ENCODE data around the gene BAZ1B.
"Not testable (repeated sequence)": the region's sequence is repeated elsewhere in the genome, so short reads cannot be mapped to it uniquely, and the experiment has no call there.

The BAZ1B gene

DNA sequence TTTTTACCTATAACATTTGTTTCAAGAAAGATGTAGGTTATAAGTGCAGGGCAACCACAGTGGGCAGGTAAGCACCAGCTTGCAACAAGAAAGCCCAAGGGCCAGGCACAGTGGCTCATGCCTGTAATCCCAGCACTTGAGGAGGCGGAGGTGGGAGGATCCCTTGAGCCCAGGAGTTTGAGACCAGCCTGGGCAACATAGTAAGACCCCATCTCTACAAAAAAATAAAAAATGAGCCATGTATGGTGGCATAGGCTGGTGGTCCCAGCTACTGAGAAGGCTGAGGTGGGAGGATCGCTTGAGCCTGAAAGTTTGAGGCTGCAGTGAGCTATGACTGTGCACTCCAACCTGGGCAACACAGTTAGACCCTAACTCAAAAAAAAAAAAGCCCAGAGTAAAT lies 22.6 kb upstream of the BAZ1B start:
- DNase-seq = no peak

GRCh38 chr7:73541722-73542121 lies 19.6 kb upstream of the BAZ1B start:
- no peak for DNase-seq

GRCh38 chr7:73539709-73540108 lies 17.6 kb upstream of the BAZ1B start:
- no peak for DNase-seq

DNA sequence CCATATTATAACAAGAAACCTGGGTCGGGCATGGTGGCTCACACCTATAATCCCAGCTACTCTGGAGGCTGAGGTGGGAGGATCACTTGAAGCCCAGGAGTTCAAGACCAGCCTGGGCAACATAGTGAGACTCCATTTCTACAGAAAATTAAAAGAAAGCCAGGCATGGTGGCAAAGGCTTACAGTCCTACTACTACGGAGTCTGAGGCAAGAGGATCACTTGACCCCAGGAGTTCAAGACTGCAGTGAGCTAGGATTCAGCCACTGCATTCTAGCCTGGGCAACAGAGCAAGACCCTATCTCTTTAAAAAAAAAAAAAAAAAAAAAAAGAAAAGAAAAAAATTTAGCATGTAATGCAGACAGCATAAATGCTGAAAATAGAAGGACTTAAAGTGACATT lies 16.4 kb upstream of the BAZ1B start:
- not testable (repeated sequence) for DNase-seq

DNA sequence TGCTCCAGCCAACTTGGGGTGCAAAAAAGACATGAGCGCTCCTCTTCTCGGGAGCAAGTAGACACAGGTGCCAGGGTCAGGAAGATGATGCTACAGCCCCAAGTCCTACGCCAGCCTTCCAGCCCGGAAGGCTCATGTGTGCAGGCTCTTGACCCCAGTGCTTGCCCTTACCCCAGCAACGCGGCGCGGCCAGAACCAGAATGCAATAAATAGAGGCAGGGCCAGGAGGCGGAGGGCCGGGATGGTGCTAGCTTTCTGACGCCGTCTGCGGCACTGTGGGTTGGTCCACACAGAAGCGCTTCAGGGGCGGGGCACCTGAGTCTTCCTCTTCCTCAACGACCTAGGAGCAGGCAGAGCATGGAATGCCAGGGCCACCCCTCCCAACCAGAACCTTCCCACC lies 15.0 kb upstream of the BAZ1B start:
- no peak for DNase-seq

DNA sequence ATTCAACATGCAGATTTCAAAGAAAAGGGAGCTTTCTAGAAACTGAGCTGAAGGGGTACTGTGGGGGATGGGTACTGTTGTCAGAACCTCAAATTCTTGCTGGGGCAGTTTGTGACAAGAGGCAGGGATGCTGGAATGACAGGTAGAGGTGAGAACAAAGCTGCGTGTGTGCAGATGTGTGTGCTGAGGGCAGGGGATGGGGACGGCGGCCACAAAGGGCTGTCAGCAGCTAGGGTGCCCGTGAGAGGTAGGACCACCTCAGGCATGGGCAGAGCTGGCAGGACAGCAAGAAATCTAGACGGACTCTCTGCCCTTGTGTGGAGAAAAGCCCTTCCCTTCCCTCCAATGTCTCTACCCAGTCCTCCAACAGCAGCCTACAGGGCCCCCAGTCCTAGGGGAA lies 14.4 kb upstream of the BAZ1B start:
- no peak for DNase-seq

DNA sequence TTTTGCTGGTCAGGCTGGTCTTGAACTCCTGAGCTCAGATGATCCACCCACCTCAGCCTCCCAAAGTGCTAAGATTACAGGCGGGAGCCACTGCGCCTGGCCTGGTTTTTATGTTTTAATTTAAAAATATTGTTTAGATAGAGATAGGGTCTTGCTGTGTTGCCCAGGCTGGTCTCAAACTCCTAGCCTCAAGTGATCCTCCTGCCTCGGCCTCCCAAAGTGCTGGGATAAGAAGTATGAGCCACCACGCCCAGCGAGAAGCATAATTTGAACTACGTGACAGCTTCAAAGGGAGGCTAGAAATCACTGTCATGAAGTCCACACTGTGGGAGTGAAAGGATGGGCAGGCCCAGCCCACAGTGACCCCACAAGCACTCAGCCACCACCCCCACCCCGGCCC lies 13.8 kb upstream of the BAZ1B start:
- DNase-seq = not testable (repeated sequence)

GRCh38 chr7:73533742-73534141 lies 11.6 kb upstream of the BAZ1B start:
- DNase-seq = no peak

DNA sequence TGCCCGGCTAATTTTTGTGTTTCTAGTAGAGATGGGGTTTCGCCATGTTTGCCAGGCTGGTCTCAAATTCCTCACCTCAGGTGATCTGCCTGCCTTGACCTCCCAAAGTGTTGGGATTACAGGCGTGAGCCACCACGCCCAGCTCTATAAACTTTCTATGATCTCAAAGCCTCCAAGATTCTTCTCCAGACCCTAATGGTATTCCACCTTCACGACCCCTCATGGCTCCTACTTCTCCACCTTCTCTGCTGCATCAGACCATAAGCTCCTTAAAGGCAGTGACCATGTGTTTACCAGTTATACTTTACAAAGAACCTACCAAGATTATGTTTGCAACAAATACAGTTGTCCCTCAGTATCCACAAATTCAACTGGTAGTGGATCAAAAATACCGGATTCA lies 10.1 kb upstream of the BAZ1B start:
- no peak for DNase-seq

- DNase-seq = no peak
Observed at GRCh38 chr7:73530800-73531199, 8.7 kb upstream of the BAZ1B start.

GRCh38 chr7:73526896-73527821 lies 5.1 kb upstream of the BAZ1B start:
- DNase-seq = no peak

DNA sequence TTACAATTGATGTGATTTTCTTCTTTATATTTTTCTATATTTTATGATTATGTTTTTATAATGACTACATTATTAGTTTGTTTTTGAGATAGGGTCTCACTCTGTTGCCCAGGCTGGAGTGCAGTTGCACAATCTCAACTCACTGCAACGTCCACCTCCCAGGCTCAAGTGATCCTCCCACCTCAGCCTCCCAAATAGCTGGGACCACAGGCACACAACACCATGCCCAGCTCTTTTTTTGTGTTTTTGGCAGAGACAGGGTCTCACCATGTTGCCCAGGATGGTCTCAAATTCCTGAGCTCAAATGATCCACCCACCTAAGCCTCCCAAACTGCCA lies 4.0 kb upstream of the BAZ1B start:
- not testable (repeated sequence) for DNase-seq

DNA sequence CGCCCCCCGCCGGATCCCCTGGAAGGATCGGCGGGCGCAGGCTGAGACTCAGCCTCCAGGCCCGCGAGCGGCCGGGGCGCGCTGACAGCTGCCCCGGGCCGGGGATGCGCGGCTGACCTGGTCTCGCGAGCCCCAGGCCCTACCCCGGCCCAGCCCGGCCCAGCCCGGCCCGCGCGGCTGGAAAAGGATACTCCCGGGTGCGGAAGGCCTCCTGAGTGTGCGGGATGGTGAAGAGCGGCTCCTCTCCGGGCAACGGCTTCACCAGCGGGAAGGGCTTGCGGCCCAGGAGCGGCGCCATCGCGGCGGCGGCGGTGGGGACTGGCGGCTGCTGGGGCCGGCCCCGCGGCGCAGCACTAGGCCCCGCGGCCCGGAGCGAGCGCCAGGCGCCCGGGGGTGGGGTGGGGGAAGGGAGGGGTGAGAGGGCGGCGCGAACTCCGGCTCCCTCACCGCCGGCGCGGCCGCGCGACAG lies 423 bp downstream of the BAZ1B start:
- DNase-seq = peak in 26 of 56 donors; percentile 50 to 92 (median 75)

- DNase-seq = peak in 4 of 56 donors; percentile 17 to 46 (median 30)
Observed at GRCh38 chr7:73520673-73521635, 1.1 kb downstream of the BAZ1B start.

DNA sequence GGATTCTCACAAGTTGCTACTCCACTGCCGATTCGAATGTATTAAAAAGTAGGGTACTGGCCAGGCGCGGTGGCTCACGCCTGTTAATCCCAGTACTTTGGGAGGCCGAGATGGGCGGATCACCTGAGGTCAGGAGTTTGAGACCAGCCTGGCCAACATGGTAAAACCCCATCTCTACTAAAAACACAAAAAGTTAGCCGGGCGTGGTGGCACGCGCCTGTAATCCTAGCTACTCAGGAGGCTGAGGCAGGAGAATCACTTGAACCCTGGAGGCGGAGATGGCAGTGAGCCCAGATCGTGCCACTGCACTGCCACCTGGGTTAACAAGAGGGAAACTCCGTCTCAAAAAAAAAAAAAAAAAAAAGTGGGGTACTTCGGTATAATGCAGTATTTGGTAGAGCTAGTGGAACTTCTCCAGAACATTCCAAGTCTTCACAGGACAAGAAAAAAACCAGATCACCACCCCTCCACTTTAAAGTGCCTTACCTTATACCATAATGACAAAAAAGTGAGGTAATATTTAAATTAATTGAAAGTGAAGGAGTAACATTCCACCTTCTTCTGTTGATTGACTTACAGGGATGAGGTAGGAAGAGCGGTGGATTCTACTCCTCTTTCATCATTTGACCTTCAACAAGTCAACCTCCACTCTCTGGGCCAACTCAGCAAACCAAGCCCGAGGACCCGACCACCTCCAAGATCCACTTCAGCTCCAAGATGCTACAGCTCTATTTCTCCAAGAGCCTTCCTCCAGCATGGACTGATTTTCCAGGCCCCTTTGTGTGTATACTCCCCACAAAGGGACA lies 2.0 kb downstream of the BAZ1B start:
- DNase-seq = no peak

DNA sequence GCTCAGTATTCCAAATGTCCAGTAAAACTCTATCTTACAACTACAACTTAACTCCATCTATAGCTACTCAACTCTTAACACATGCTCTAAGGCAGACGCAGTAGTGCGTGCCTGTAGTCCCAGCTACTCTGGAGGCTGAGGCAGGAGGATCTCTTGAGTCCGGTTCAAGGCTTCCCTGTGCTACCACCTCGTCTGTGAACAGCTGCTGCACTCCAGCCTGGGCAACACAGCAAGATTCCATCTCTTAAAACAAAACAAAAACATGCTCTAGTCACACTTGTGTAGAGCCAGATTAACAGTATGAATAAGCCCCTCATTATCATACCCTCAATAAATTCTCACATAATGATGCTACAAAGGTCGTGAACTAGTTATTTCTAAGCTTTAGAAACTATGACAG lies 3.6 kb downstream of the BAZ1B start:
- DNase-seq = no peak

- no peak for DNase-seq
Observed at GRCh38 chr7:73517241-73517995, 4.7 kb downstream of the BAZ1B start.

DNA sequence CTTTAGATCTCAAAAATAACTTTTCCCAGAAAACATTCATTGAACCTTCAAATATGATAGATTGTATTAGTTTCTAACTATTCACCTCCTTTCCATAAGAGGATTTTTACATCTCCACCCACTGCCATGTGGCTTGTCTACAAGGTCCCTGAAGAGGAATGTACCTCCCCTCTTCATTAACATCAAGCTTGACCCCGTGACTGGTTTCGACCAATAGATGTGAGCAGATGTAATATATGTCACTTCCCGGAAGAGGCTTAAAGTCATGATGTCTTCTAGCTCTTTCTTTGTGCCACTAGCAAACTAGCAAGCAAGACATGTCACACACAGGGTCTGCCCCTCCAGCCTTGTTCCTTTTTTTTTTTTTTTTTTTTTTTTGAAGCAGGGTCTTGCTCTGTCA lies 6.9 kb downstream of the BAZ1B start:
- DNase-seq = no peak

GRCh38 chr7:73512018-73512780 lies 9.9 kb downstream of the BAZ1B start:
- DNase-seq = no peak

GRCh38 chr7:73509463-73509862 lies 12.6 kb downstream of the BAZ1B start:
- no peak for DNase-seq
